Bronchial epithelial cell (primary cell): ENCODE results near the gene ZNF444. TPM values are rescaled to one million over a fixed set of nuclear protein-coding genes. Genes with fewer than 3 reads are reported as not detected.

Experiments used
- DNase-seq: peaks from one replicate; pipeline ENCODE4 v3.0.0-alpha.2; 2010; ENCODE audit warnings: low read depth
- FAIRE-seq: peaks from 2 replicates; lab custom pipeline; 2011; peaks lifted over from hg19 to GRCh38; lab: Jason Lieb, UNC
- H3K27me3 ChIP-seq: 2 replicates; pipeline ENCODE4 v1.5.1; 2011; ENCODE audit warnings: low read length; ENCODE audit not compliant: control insufficient read depth, insufficient read depth
- H3K36me3 ChIP-seq: 2 replicates; pipeline ENCODE4 v1.5.1; 2011; ENCODE audit warnings: low read length; ENCODE audit not compliant: control insufficient read depth, insufficient read depth
- H3K4me3 ChIP-seq: 2 replicates; pipeline ENCODE4 v1.5.1; 2011; ENCODE audit warnings: mild to moderate bottlenecking, low read depth, low read length, control low read depth
- CTCF ChIP-seq: IDR thresholded peaks from 2 replicates; pipeline ENCODE4 v1.5.1; 2011; ENCODE audit warnings: mild to moderate bottlenecking, moderate library complexity, low read length, control low read depth, inconsistent platforms; ENCODE audit not compliant: insufficient read depth, severe bottlenecking
- total RNA-seq: library from RNA; depleted of rRNA; stranded (reverse); fragments of >200 nt; gene quantifications from 2 replicates; pipeline ENCODE4 v1.2.1, GENCODE V29; 2014

The ZNF444 gene
- total RNA-seq, 1 donor from 2014 or later: 4.2 TPM

DNA sequence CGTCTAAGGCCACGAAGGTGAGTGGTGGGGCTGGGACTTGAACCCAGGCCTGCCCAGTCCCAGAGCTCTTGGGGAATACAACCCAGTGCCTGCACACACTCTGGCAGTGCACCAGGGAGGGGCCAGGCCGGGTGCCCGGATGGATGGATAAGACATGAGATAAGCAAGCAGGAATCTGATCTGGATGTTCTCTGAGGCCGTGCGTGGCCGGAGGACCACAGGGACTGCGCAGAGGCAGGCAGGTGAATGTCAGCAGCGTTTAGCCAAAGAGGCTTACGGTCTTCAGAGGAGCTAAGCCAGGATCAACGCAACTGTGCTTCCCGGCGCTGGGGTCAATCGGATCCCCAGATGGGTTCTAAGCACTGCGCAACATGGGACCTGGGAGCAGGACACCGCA, 21.5 kb upstream of the ZNF444 start:
- DNase-seq (no peak), FAIRE-seq (no peak)
- TF ChIP-seq CTCF: no peak
- H3K4me3 ChIP-seq: peak overlapping the region; percentile 82
- peaks cover 3% of the 10 kb centered on the region for H3K36me3 ChIP-seq
- H3K27me3 ChIP-seq: no peaks in the 10 kb centered on the region

- no peaks in the 10 kb centered on the region for H3K27me3 ChIP-seq
- FAIRE-seq (no peak), DNase-seq (no peak)
- peaks cover 3% of the 10 kb centered on the region for H3K36me3 ChIP-seq
- peak overlapping the region; percentile 82 for H3K4me3 ChIP-seq
- TF ChIP-seq CTCF: no peak
These were observed 21.1 kb upstream of the ZNF444 start for GRCh38 chr19:56120002-56120370.

- Histone ChIP-seq H3K4me3 (peak overlapping the region; percentile 82), H3K27me3 (no peaks in the 10 kb centered on the region), H3K36me3 (peaks cover 3% of the 10 kb centered on the region)
- TF ChIP-seq CTCF: peak; percentile 26
- DNase-seq (peak; percentile 32), FAIRE-seq (no peak)
These were observed 20.5 kb upstream of the ZNF444 start for GRCh38 chr19:56120371-56121179.

DNA sequence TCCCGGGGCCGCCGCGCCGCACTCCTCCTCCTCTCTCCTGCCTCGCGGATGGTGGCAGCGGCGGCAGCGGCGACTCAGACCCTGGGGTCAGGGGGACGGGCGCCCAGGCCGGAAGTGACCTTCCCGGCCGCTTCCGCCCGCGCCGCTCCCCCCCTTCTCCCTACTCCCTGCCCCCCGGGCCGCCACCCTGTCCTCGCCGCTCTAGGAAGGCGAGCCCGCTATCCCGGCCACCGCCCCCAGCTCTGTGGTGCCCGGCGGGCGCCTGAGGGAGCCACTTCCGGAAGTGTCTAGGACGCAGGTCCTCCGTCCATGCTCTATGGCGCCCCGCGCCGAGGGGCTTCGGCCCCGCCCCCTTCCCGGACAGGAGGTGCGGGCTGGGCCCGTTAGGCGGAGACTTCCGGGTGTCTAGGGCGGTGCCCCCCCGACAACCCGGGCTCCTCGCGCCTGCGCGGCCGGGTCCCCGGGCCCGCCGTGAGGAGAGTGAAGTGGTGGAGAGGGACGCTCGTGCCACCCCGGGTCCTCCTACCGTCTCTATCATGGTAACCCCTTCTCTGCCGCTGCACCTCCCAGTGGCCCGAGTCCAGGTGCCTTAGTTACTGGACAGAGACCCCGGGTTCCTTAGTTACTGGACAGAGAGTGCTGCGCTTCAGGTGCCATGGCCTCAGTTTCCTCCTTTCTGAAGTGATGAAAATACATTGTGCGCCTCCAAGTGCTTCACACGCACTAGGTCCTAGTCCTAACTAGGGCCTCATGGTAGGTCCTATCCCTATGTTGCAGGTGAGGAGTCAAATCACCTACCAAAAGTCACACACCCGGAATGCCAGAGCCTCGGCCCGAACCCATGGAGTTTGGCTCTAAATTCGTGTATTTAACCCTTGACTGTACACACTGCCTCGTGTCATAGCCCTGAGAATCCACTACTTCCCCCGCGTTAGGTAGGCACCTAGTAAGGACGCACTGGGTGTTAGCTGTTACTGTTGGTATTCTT, 19.6 kb upstream of the ZNF444 start, which contains the start of gene ZNF787:
ZNF787 (minus strand) TSS at position 116 of the 988 bp plus-strand sequence. CDS start 18,078 bp downstream, outside the sequence.
- no peak for FAIRE-seq
- Histone ChIP-seq H3K4me3 (peak within 1 kb of the TSS; percentile 82), H3K27me3 (no peaks in the 10 kb centered on the region), H3K36me3 (peaks cover 3% of the 10 kb centered on the region)
- no peak for TF ChIP-seq CTCF
- DNase-seq: peak; percentile 79

- DNase-seq: no peak
- no peak for FAIRE-seq
- Histone ChIP-seq H3K36me3 (peaks cover 3% of the 10 kb centered on the region), H3K4me3 (no peak overlapping the region), H3K27me3 (no peaks in the 10 kb centered on the region)
- TF ChIP-seq CTCF: no peak
These were observed 17.7 kb upstream of the ZNF444 start for GRCh38 chr19:56123266-56123891.
